SH-SY5Y (cell line): ENCODE results near the gene RPS6KB1.

Source experiments
- GATA2 ChIP-seq: IDR thresholded peaks from 2 replicates; pipeline ENCODE4 v1.6.1; 2011; ENCODE audit warnings: mild to moderate bottlenecking, low read depth, low read length
- GATA3 ChIP-seq: IDR thresholded peaks from 2 replicates; pipeline ENCODE4 v1.6.1; 2011; ENCODE audit warnings: low read depth, mild to moderate bottlenecking, low read length, moderate library complexity

GRCh38 chr17:59901604-59902003 is 8.7 kb downstream of the RPS6KB1 start:
- no peak for TF ChIP-seq GATA3
- TF ChIP-seq GATA2, result no peak
